NCI-H1694 treated with DMSO at 0.1 percent for 48 hours (cell line): ENCODE measurements around the gene TUBD1.

Experiments
- DNase-seq: peaks from one replicate; lab custom pipeline; 2025; lab: John Stamatoyannopoulos, UW

Gene TUBD1

GRCh38 chr17:59825533-59826322 is 67.0 kb downstream of the TUBD1 start:
- no peak for DNase-seq

- no peak for DNase-seq
These were observed 76.8 kb downstream of the TUBD1 start for GRCh38 chr17:59815965-59816364.

- DNase-seq, result no peak
These were observed 78.1 kb downstream of the TUBD1 start for GRCh38 chr17:59814685-59815084.

- no peak for DNase-seq
These were observed 78.5 kb downstream of the TUBD1 start for GRCh38 chr17:59814276-59814675.

GRCh38 chr17:59812139-59812538 is 80.6 kb downstream of the TUBD1 start:
- no peak for DNase-seq

GRCh38 chr17:59811209-59811608 is 81.5 kb downstream of the TUBD1 start:
- DNase-seq, result no peak

- no peak for DNase-seq
These were observed 81.9 kb downstream of the TUBD1 start for GRCh38 chr17:59810894-59811153.
